Heart left ventricle (tissue), 16 donors: ENCODE data around the gene IL24. TPM values are rescaled to one million over a fixed set of nuclear protein-coding genes. Genes with fewer than 3 reads are reported as not detected.

Experiments
- ATAC-seq, 4 donors: fragments of 200-7000 bp; cut with Tn5 transposase; one replicate each; pipeline ENCODE4 v1.9.1; 2020 to 2022; ENCODE audit warnings: moderate library complexity in 4 of 4, mild to moderate bottlenecking in 3 of 4, moderate number of reproducible peaks in 1 of 4
- DNase-seq, 5 donors: peaks; one replicate each; pipeline ENCODE4 v3.0.0-alpha.2; 2020
- H3K27ac ChIP-seq, 12 donors: fragments of 200-600 bp; sonication (generic) in 4 of 12; one replicate each; pipeline versions ENCODE4 v1.5.0 to v1.8.0; 2016 to 2022; ENCODE audit warnings: mild to moderate bottlenecking in 2 of 12
- H3K27me3 ChIP-seq, 9 donors: fragments of 200-600 bp; sonication (generic) in 2 of 9; one replicate each; pipeline versions ENCODE4 v1.5.1 to v1.8.0; 2016 to 2022; ENCODE audit warnings: mild to moderate bottlenecking in 3 of 9
- H3K36me3 ChIP-seq, 9 donors: fragments of 200-600 bp; sonication (generic) in 2 of 9; one replicate each; pipeline versions ENCODE4 v1.5.0 to v1.8.0; 2018 to 2022; ENCODE audit warnings: mild to moderate bottlenecking in 2 of 9
- H3K4me1 ChIP-seq, 12 donors: fragments of 200-600 bp; sonication (generic) in 4 of 12; one replicate each; pipeline versions ENCODE4 v1.5.0 to v1.8.0; 2016 to 2022; ENCODE audit warnings: mild to moderate bottlenecking in 3 of 12
- H3K4me3 ChIP-seq, 12 donors: fragments of 200-600 bp; sonication (generic) in 4 of 12; one replicate each; pipeline versions ENCODE4 v1.5.0 to v1.8.0; 2017 to 2022; ENCODE audit warnings: mild to moderate bottlenecking in 9 of 12, moderate library complexity in 4 of 12
- H3K9me3 ChIP-seq, 12 donors: fragments of 200-600 bp; sonication (generic) in 4 of 12; one replicate each; pipeline versions ENCODE4 v1.5.0 to v1.8.0; 2016 to 2022; ENCODE audit warnings: mild to moderate bottlenecking in 1 of 12
- POLR2A ChIP-seq, 2 donors: fragments of 450-650 bp; IDR thresholded peaks; one replicate each; pipeline ENCODE4 v1.6.1; 2017; ENCODE audit warnings: antibody characterized with exemption in 2 of 2, mild to moderate bottlenecking in 2 of 2, moderate library complexity in 2 of 2
- WGBS, 4 donors: extraction: QIAGEN DNeasy Blood & Tissue Kit in 2 of 4; methylation state at CpG; one replicate each; pipeline versions ENCODE4 v1.1.5 to v1.1.7; 2013 to 2018; 5-methylcytosine and 5-hydroxymethylcytosine counted together
- intact Hi-C, 10 donors: fragments of 100-400 bp; cut with DNase I; formaldehyde crosslinking; loops; one replicate each; pipeline versions ENCODE4 v1.11.1 to v1.14.2; 2022
- polyA plus RNA-seq, 2 donors: library from polyadenylated mRNA; stranded (reverse); fragments of 200-250 nt; gene quantifications; one replicate each; pipeline ENCODE4 v1.2.3, GENCODE V29; 2013
- total RNA-seq, 9 donors: library from RNA; depleted of rRNA in 2 of 9; stranded (reverse); fragments of >200 nt in 2 of 9; fragmentation: NEBNext Ultra II Directional in 3 of 9; extraction: Animal tissue kit (Norgen Biotek cat#: 25700) in 3 of 9; gene quantifications; one replicate each; pipeline versions ENCODE4 v1.1.0 to v1.2.4, GENCODE V29; 2016 to 2023
- TF ChIP-seq, protein P1 (sequence below), 12 donors: fragments of 200-600 bp; sonication (generic) in 4 of 12; IDR thresholded peaks; one replicate each; pipeline versions ENCODE4 v1.5.0 to v1.8.0; 2018 to 2022; ENCODE audit warnings: antibody characterized with exemption in 12 of 12, mild to moderate bottlenecking in 5 of 12
- donor health status: ischemic (EF 13 %, LVEDD 7.1; RV severe dilation, severe dysfunction).
- donor health status: healthy with polysubstance abuse.
- donor health status: DM: no; HTN: yes; CAD: no.
- donor health status: DM: no; HTN: no; CAD: no.
- donor health status: ischemic (EF 25% LVEDD 6.9; RV normal size, moderate dysfunction).
- donor health status: ischemic (EF 25% LVEDD 5.7; RV mildly dilated, moderate dysfunction).
- donor health status: healthy.
- donor health status: DM: yes; HTN: yes; CAD: no.
- donor health status: ischemic (EF 35%, LVEDD 5.7; RV mildly dilated, moderate dysfunction).
- donor health status: nonischemic (EF 11% LVEDD 7.7; RV severe dilation, severe dysfunction).
- donor health status: DM: yes; HTN: yes; CAD: no.
- donor health status: PGD.
- donor health status: ischemic (EF 29% LVEDD 5.4; RV normal size, mild dysfunction).
- donor health status: nonischemic (EF 23%, LVEDD 6.1; RV moderate dilation, normal function).

The IL24 gene
- total and polyA plus RNA-seq, 11 donors: 1.6 TPM; not detected in 10

DNA sequence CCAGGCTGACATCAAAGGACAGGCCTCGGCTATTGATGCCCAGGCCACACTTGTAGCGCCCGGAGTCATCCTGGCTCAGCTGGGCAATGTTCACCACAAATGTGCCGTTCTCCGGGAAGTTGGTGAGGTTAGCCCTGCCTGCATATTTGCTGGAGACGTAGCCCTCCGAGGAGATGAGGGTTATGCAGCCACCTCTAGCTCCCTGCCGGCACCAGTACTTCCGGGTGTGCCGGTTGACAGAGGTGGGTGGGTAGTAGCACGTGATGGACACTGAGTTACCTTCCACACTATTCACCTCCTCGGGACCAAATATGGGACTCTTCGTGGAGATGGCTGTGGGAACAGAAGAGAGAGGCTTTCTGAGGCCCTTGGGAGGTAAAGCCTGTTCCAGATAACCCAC is 41.9 kb downstream of the IL24 start:
- H3K27me3 ChIP-seq: peaks cover 0 to 20% (median 0%) of the 10 kb centered on the region in 9 donors
- H3K9me3 ChIP-seq: no peaks in the 10 kb centered on the region
- H3K4me1 ChIP-seq: no peaks in the 10 kb centered on the region
- ATAC-seq: no peak
- intact Hi-C loops: no loop called here
- no peaks in the 10 kb centered on the region for H3K36me3 ChIP-seq
- TF ChIP-seq POLR2A (IDR thresholded peaks at IDR 0.05): no peak
- no peak for DNase-seq
- H3K4me3 ChIP-seq: no peak overlapping the region
- no peak overlapping the region for H3K27ac ChIP-seq
- WGBS, 4 donors: 91 to 94% (median 93%) methylated on average over 6 to 13 of the region's 13 CpGs

DNA sequence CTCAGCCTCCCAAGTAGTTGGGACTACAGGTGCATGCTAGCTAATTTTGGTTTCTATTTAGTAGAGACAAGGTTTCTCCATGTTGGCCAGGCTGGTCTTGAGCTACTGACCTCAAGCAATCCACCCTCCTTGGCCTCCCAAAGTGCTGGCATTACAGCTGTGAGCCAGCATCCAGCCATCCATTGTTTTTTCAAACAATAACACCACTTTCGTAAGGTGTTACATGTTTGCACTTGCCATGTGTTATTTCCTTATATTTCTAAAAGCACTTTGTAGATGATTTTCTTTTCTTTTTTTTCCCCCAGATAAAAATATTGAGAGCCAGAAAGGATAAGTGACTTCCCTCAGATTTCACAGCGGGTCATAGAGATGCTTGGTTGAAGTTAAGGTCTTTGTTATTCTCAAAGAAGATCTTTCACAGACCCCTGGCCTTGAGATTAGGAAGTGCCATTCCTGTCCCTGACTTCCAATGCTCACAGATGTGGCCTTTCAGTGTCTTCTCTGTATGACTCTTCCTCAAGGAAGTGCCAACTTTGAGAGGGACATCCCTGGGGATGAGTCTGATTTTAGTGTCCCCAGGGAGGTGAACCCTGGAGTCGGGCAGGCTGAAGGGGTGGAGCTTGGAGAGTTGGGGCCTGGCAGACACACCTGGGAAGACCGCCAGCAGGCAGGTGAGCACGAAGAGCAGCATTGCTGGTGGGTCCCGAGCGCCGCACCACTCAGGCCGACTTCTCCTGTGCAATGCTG is 42.8 kb downstream of the IL24 start:
- intact Hi-C loops: no loop called here
- no peak for ATAC-seq

DNA sequence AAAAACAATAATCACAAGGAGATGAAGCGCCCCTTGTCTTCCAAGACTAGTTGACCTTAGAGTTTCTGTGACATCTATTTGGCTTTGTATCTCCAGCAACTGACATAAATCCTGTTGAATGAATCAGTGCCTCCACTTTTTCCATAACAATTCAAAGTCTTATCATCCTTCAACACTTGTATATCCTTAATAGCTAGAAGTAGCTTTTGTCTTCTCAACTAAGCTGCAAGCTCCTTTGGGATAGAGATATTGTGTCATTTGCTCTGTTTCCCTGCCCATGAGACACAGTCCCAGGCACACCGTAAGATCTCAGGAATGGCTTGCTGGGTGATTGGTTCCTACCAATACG is 43.3 kb downstream of the IL24 start:
- intact Hi-C loops: no loop called here
- Histone ChIP-seq H3K9me3 (no peaks in the 10 kb centered on the region), H3K27me3 (peaks cover 0 to 30% (median 0%) of the 10 kb centered on the region in 9 donors), H3K27ac (no peak overlapping the region), H3K4me3 (no peak overlapping the region), H3K4me1 (no peaks in the 10 kb centered on the region), H3K36me3 (no peaks in the 10 kb centered on the region)
- WGBS, 4 donors: 79 to 89% (median 86%) methylated on average over 3 of the region's 3 CpGs
- ATAC-seq (no peak), DNase-seq (no peak)
- no peak for TF ChIP-seq POLR2A (IDR thresholded peaks at IDR 0.05)
- TF ChIP-seq, protein P1, sequence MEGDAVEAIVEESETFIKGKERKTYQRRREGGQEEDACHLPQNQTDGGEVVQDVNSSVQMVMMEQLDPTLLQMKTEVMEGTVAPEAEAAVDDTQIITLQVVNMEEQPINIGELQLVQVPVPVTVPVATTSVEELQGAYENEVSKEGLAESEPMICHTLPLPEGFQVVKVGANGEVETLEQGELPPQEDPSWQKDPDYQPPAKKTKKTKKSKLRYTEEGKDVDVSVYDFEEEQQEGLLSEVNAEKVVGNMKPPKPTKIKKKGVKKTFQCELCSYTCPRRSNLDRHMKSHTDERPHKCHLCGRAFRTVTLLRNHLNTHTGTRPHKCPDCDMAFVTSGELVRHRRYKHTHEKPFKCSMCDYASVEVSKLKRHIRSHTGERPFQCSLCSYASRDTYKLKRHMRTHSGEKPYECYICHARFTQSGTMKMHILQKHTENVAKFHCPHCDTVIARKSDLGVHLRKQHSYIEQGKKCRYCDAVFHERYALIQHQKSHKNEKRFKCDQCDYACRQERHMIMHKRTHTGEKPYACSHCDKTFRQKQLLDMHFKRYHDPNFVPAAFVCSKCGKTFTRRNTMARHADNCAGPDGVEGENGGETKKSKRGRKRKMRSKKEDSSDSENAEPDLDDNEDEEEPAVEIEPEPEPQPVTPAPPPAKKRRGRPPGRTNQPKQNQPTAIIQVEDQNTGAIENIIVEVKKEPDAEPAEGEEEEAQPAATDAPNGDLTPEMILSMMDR (IDR thresholded peaks at IDR 0.05): no peak

More for the DNA sequence above, 42.8 kb downstream of the IL24 start:
- H3K27ac ChIP-seq: no peak overlapping the region
- no peaks in the 10 kb centered on the region for H3K36me3 ChIP-seq
- no peak for TF ChIP-seq POLR2A (IDR thresholded peaks at IDR 0.05)
- TF ChIP-seq, protein P1 (IDR thresholded peaks at IDR 0.05): no peak
- H3K4me3 ChIP-seq: no peak overlapping the region
- no peaks in the 10 kb centered on the region for H3K9me3 ChIP-seq
- DNase-seq: no peak
- H3K4me1 ChIP-seq: no peaks in the 10 kb centered on the region
- 85 to 87% (median 86%) methylated on average over 9 of the region's 9 CpGs for WGBS, 4 donors
- peaks cover 0 to 24% (median 0%) of the 10 kb centered on the region in 9 donors for H3K27me3 ChIP-seq

DNA sequence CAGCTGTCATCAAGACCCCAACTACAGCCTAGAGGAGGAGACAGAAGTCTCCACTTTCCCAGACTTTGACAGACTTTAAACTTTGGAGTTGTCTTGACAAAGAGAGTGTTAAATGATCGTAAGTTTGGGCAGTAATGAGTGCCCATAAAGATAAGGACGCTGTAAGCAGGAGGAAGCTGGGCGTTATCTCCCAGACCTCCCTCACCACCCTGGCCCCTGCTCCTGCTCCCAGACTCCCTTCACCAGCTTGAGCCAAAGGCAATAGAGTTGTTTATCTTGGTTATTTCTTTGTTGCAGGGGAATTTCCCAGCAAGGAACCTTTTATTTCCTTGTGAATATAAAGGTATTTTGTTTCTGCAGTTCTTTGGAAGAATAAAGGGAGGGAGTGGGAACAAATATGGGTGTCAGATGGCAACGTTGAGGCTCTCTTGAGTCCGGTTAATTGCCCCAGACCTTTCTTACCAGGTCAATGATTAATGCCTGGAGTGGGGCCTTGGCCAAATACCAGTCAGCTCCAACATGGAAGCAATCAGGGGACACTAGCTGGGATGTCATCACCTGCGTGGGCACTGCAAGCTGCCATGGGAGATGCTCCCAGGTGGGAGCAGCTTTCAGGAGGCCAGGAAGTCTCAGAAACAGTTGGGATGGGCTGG is 44.6 kb downstream of the IL24 start:
- WGBS, 4 donors: 32 to 40% (median 35%) methylated on average over 6 of the region's 6 CpGs
- no peak for TF ChIP-seq POLR2A (IDR thresholded peaks at IDR 0.05)
- TF ChIP-seq, protein P1 (IDR thresholded peaks at IDR 0.05): no peak
- Histone ChIP-seq H3K27me3 (peaks cover 0 to 34% (median 6%) of the 10 kb centered on the region in 9 donors), H3K4me3 (no peak overlapping the region), H3K4me1 (no peaks in the 10 kb centered on the region), H3K27ac (no peak overlapping the region), H3K9me3 (no peaks in the 10 kb centered on the region), H3K36me3 (no peaks in the 10 kb centered on the region)
- intact Hi-C loops: no loop called here
- DNase-seq (no peak), ATAC-seq (peak in 1 of 4 donors; percentile 12)
